HL-60 (cell line): ENCODE data around the gene ATP6AP1.

Source experiments
- DNase-seq, 2 experiments: peaks; one replicate each; pipeline ENCODE4 v3.0.0-alpha.2; 2010 to 2020; ENCODE audit warnings: low read depth in 1 of 2, low spot score in 1 of 2
- H3K27ac ChIP-seq: fragments of 250-450 bp; sonication (Bioruptor Pico); replicated peaks from 2 replicates; pipeline ENCODE4 v1.5.1; 2020; ENCODE audit warnings: mild to moderate bottlenecking, moderate library complexity
- H3K27me3 ChIP-seq: fragments of 250-450 bp; sonication (Bioruptor Pico); 2 replicates; pipeline ENCODE4 v1.5.1; 2021; ENCODE audit warnings: mild to moderate bottlenecking, moderate library complexity; ENCODE audit not compliant: insufficient read depth, poor library complexity, severe bottlenecking
- H3K4me3 ChIP-seq: replicated peaks from 2 replicates; pipeline ENCODE4 v1.5.1; 2011; ENCODE audit warnings: mild to moderate bottlenecking, control low read depth, low read length; ENCODE audit not compliant: insufficient read depth
- CTCF ChIP-seq: IDR thresholded peaks from one replicate; pipeline ENCODE4 v1.5.1; 2011; ENCODE audit warnings: low read length, control low read depth, inconsistent platforms; ENCODE audit not compliant: insufficient read depth
- GABPA ChIP-seq: IDR thresholded peaks from 2 replicates; pipeline ENCODE4 v1.6.1; 2012; ENCODE audit warnings: low read depth
- POLR2AphosphoS5 ChIP-seq: IDR thresholded peaks from 2 replicates; pipeline ENCODE4 v1.6.1; 2012; ENCODE audit warnings: low read depth
- SPI1 ChIP-seq: IDR thresholded peaks from 2 replicates; pipeline ENCODE4 v1.6.1; 2012; ENCODE audit warnings: low read depth, mild to moderate bottlenecking, borderline replicate concordance
- TF ChIP-seq, protein P1 (sequence below): IDR thresholded peaks from 2 replicates; pipeline ENCODE4 v1.6.1; 2012; ENCODE audit warnings: low read depth; ENCODE audit not compliant: insufficient replicate concordance

ATP6AP1 gene

DNA sequence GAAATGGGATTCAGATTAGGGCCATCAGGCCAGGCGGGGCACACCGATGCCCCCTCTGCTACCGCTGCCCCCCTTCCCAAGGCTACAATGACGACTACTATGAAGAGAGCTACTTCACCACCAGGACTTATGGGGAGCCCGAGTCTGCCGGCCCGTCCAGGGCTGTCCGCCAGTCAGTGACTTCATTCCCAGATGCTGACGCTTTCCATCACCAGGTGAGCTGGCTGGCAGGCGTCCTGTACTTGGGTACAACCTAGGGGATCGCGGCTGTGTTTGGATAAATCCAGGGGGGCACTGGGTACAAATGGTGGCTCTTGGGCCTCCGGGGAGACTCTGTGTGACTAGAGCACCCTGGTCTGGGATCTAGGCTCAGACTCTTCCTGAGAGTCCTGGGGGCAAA lies 48.3 kb upstream of the ATP6AP1 start:
- TF ChIP-seq GABPA = no peak
- no peak for TF ChIP-seq POLR2AphosphoS5
- TF ChIP-seq CTCF = no peak
- TF ChIP-seq SPI1 = no peak
- TF ChIP-seq, protein P1, sequence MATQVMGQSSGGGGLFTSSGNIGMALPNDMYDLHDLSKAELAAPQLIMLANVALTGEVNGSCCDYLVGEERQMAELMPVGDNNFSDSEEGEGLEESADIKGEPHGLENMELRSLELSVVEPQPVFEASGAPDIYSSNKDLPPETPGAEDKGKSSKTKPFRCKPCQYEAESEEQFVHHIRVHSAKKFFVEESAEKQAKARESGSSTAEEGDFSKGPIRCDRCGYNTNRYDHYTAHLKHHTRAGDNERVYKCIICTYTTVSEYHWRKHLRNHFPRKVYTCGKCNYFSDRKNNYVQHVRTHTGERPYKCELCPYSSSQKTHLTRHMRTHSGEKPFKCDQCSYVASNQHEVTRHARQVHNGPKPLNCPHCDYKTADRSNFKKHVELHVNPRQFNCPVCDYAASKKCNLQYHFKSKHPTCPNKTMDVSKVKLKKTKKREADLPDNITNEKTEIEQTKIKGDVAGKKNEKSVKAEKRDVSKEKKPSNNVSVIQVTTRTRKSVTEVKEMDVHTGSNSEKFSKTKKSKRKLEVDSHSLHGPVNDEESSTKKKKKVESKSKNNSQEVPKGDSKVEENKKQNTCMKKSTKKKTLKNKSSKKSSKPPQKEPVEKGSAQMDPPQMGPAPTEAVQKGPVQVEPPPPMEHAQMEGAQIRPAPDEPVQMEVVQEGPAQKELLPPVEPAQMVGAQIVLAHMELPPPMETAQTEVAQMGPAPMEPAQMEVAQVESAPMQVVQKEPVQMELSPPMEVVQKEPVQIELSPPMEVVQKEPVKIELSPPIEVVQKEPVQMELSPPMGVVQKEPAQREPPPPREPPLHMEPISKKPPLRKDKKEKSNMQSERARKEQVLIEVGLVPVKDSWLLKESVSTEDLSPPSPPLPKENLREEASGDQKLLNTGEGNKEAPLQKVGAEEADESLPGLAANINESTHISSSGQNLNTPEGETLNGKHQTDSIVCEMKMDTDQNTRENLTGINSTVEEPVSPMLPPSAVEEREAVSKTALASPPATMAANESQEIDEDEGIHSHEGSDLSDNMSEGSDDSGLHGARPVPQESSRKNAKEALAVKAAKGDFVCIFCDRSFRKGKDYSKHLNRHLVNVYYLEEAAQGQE = no peak
- H3K27ac ChIP-seq = peak overlapping the region; percentile 86
- DNase-seq = no peak
- H3K27me3 ChIP-seq = no peaks in the 10 kb centered on the region
- H3K4me3 ChIP-seq = peak overlapping the region; percentile 56

- H3K27ac ChIP-seq = no peak overlapping the region
- TF ChIP-seq CTCF = no peak
- no peak for TF ChIP-seq GABPA
- TF ChIP-seq, protein P1 = no peak
- TF ChIP-seq SPI1 = no peak
- no peak overlapping the region for H3K4me3 ChIP-seq
- no peaks in the 10 kb centered on the region for H3K27me3 ChIP-seq
- DNase-seq = no peak
Observed at GRCh38 chrX:154380787-154381186, 47.7 kb upstream of the ATP6AP1 start.

- no peak overlapping the region for H3K27ac ChIP-seq
- no peaks in the 10 kb centered on the region for H3K27me3 ChIP-seq
- no peak overlapping the region for H3K4me3 ChIP-seq
- DNase-seq = no peak
- no peak for TF ChIP-seq CTCF
- TF ChIP-seq SPI1 = no peak
- TF ChIP-seq POLR2AphosphoS5 = no peak
- TF ChIP-seq, protein P1 = no peak
- no peak for TF ChIP-seq GABPA
Observed at GRCh38 chrX:154381271-154381670, 47.2 kb upstream of the ATP6AP1 start.
